ENCODE measurements around the gene ALAD. TPM values are rescaled to one million over a fixed set of nuclear protein-coding genes. Genes with fewer than 3 reads are reported as not detected.
"Not testable (repeated sequence)": the region's sequence is repeated elsewhere in the genome, so short reads cannot be mapped to it uniquely, and the experiment has no call there.

ALAD gene
- total RNA-seq, 2 donors from 2014 or later: 18.7 to 19.5 TPM

GRCh38 chr9:113416149-113416721, 15.2 kb upstream of the ALAD start:
- H3K27ac Mint-ChIP-seq: no peak overlapping the region
- H3K36me3 Mint-ChIP-seq: no peaks in the 10 kb centered on the region
- ATAC-seq (no peak), DNase-seq (ENCODE audit: low spot score) (no peak)
- H3K27me3 Mint-ChIP-seq: no peaks in the 10 kb centered on the region
- H3K4me1 Mint-ChIP-seq (ENCODE audit: low read depth in 2 of 2): no peaks in the 10 kb centered on the region
- H3K4me3 Mint-ChIP-seq: no peak overlapping the region
- H3K9me3 Mint-ChIP-seq: no peaks in the 10 kb centered on the region

- H3K36me3 Mint-ChIP-seq: peaks cover 25% of the 10 kb centered on the region
- peak; percentile 97 to 98 for ATAC-seq
- H3K27ac Mint-ChIP-seq: peak within 1 kb of the TSS; percentile 98 to 99
- H3K9me3 Mint-ChIP-seq: no peaks in the 10 kb centered on the region
- DNase-seq (ENCODE audit: low spot score): peak; percentile 97
- peaks cover 25 to 33% of the 10 kb centered on the region in 2 donors for H3K4me1 Mint-ChIP-seq (ENCODE audit: low read depth in 2 of 2)
- H3K4me3 Mint-ChIP-seq: peak within 1 kb of the TSS; percentile 97
- H3K27me3 Mint-ChIP-seq: no peaks in the 10 kb centered on the region
These were observed 9.3 kb upstream of the ALAD start, which contains the start of the genes C9orf43 and POLE3 for GRCh38 chr9:113410207-113410864. TSS of gene C9orf43 (plus strand) at chr9:113410747. CDS start at chr9:113413494, 2,747 bp downstream. TSS of gene POLE3 (minus strand) at chr9:113410675. CDS start at chr9:113410293, 382 bp downstream.

GRCh38 chr9:113409883-113410206, 8.8 kb upstream of the ALAD start:
- Mint-ChIP-seq H3K4me1 (ENCODE audit: low read depth in 2 of 2) (peaks cover 25 to 33% of the 10 kb centered on the region in 2 donors), H3K27ac (peak overlapping the region; percentile 98 to 99), H3K4me3 (peak overlapping the region; percentile 97), H3K27me3 (no peaks in the 10 kb centered on the region), H3K9me3 (no peaks in the 10 kb centered on the region), H3K36me3 (peaks cover 25% of the 10 kb centered on the region)
- DNase-seq (ENCODE audit: low spot score) (no peak), ATAC-seq (peak; percentile 3 to 45)

DNA sequence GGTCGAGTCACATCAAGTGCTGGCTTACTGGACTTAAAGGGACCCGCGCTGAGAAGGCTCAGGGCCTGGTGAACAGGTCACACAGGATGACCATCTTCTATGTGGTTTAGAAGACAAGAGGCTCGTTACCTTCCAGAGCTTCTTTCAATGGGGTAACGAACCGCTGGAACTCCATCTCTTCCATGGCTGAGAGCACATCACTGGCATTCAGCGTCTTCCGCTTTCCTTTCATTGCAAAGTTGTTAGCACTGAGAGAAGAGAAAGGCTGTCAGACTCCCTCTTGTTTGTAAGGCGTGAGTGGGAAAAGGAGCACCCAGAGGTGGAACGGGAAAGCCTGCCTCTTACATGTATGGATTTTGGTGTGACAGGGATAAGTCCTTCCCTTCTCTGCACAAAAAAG, 8.4 kb upstream of the ALAD start:
- Mint-ChIP-seq H3K4me1 (ENCODE audit: low read depth in 2 of 2) (peaks cover 25 to 33% of the 10 kb centered on the region in 2 donors), H3K9me3 (no peaks in the 10 kb centered on the region), H3K36me3 (peaks cover 25% of the 10 kb centered on the region), H3K27ac (peak overlapping the region; percentile 98 to 99), H3K4me3 (peak overlapping the region; percentile 97), H3K27me3 (no peaks in the 10 kb centered on the region)
- DNase-seq (ENCODE audit: low spot score) (no peak), ATAC-seq (no peak)

DNA sequence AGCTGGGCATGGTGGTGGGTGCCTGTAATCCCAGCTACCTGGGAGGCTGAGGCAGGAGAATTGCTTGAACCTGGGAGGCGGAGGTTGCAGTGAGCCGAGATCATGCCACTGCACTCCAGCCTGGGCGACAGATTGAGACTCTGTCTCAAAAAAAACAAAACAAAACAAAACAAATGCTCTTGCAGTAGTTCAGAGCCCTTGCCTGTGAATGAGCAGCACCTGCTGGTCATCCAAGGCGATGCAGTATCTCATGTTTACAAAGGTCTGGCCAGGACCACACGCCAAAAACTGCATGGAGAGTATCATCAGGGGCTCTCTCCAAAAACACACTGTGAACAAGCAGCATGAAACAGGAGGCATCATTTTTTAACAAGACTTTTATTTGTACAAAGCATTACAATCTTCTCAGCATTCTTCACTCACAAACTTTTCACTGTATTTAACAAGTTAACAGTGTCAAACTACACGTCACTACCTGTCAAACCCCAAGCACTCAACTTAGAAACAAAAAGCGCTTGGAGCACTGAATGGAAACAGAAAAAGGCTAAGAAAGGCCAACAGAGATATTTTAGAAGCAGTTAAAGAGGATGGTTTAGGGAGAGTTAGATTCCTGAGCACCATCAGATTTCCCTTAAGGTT, 5.9 kb upstream of the ALAD start:
- H3K27me3 Mint-ChIP-seq; H3K9me3 Mint-ChIP-seq; ATAC-seq; DNase-seq (ENCODE audit: low spot score): not testable (repeated sequence)
- Mint-ChIP-seq H3K4me1 (ENCODE audit: low read depth in 2 of 2) (peaks cover 25 to 33% of the 10 kb centered on the region in 2 donors), H3K27ac (peak overlapping the region; percentile 67 to 99), H3K4me3 (peak overlapping the region; percentile 97), H3K36me3 (peaks cover 25% of the 10 kb centered on the region)

DNA sequence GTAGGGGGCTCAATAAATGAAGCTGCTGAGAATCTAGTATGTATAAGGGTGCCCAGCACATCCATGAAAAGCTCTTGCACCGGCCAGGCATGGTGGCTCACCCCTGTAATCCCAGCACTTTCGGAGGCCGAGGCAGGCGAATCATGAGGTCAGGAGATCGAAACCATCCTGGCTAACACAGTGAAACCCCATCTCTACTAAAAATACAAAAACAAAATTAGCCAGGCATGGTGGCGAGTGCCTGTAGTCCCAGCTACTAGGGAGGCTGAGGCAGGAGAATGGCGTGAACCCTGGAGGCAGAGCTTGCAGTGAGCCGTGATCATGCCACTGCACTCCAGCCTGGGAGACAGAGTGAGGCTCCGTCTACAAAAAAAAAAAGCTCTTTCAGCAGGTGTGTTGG, 5.3 kb upstream of the ALAD start:
- not testable (repeated sequence) for H3K27me3 Mint-ChIP-seq; H3K27ac Mint-ChIP-seq; DNase-seq (ENCODE audit: low spot score); H3K9me3 Mint-ChIP-seq; H3K4me3 Mint-ChIP-seq; ATAC-seq
- Mint-ChIP-seq H3K4me1 (ENCODE audit: low read depth in 2 of 2) (peaks cover 29 to 37% of the 10 kb centered on the region in 2 donors), H3K36me3 (peaks cover 25% of the 10 kb centered on the region)

- Mint-ChIP-seq H3K36me3 (peaks cover 19% of the 10 kb centered on the region), H3K27ac (no peak overlapping the region), H3K9me3 (no peaks in the 10 kb centered on the region), H3K4me1 (ENCODE audit: low read depth in 2 of 2) (peaks cover 24 to 26% of the 10 kb centered on the region in 2 donors), H3K27me3 (no peaks in the 10 kb centered on the region), H3K4me3 (no peak overlapping the region)
- DNase-seq (ENCODE audit: low spot score) (no peak), ATAC-seq (no peak)
These were observed 2.6 kb upstream of the ALAD start for GRCh38 chr9:113403646-113404045.

DNA sequence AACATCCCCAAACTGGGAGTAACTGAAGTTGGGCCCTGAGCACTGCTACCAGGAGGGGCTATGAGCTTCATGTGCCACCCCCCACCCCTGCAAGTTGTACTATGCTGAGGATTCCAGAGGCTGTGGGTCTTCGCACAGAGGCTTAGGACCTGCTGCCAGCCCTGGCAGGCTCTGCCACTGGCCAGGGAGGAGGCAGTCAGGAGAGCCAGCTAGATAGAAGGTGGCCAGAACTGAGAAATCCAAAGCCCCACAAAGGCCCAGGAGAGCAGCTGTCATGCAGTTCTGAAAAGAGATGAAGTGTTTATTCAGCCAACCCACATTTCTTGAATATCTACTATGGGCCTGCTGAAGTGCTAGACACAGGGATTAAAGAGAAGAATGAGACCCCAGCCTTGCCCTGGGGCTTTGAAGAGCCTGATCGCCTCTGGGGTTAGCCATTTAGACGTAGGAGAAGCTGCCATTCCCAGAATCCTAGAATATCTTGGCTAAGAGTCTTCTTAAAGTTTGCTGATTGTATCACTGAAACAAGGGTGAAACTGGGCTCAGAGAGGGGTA, 1.4 kb downstream of the ALAD start:
- Mint-ChIP-seq H3K27ac (peak overlapping the region in 1 of 2 donors; percentile 73), H3K4me3 (peak overlapping the region; percentile 92), H3K27me3 (no peaks in the 10 kb centered on the region), H3K9me3 (no peaks in the 10 kb centered on the region), H3K36me3 (no peaks in the 10 kb centered on the region), H3K4me1 (ENCODE audit: low read depth in 2 of 2) (peaks cover 9 to 12% of the 10 kb centered on the region in 2 donors)
- no peak for DNase-seq (ENCODE audit: low spot score)
- ATAC-seq: no peak

DNA sequence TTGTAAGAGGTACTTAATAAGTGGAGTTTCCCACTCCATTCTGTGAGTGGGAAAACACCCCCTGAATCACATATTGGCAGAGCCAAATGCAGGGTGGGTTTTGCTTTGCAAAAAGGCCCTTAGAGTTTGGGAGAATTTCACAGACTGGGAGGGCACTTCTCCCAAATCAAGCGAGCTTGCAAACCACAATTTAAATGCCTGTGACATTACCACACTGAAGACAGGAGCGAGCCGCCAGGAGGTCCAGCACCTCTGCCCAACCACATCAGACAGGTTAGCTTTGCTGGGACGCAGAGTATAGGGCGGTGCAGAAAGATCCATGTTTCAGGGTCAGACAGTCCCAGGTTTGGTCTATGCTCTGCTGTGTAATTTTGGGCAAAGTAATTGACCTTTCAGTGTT, 2.3 kb downstream of the ALAD start:
- ATAC-seq (no peak), DNase-seq (ENCODE audit: low spot score) (no peak)
- H3K9me3 Mint-ChIP-seq: no peaks in the 10 kb centered on the region
- no peak overlapping the region for H3K27ac Mint-ChIP-seq
- H3K4me1 Mint-ChIP-seq (ENCODE audit: low read depth in 2 of 2): peaks cover 9 to 12% of the 10 kb centered on the region in 2 donors
- H3K36me3 Mint-ChIP-seq: no peaks in the 10 kb centered on the region
- no peaks in the 10 kb centered on the region for H3K27me3 Mint-ChIP-seq
- peak overlapping the region; percentile 92 for H3K4me3 Mint-ChIP-seq

DNA sequence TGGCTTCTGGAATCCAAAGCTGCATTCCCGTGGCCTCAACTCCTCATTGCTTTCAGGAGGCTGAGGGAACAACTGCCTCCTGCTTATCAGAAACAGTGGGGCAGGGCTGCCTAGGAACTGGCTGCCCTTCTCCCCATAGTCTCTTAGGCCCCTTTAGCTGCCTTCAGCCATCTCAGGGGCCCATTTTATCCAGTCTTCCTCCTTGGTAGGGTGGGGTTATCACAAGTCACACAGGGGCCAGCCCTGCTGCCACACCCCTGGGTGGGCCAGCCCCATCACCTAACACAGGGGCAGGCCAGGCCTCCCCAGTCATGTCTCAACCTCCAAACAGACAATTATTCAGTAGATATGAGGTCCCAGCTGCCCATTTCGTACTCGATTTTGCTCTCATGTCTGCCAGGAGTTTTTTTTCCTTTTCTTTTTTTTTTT, 3.9 kb downstream of the ALAD start:
- Mint-ChIP-seq H3K27ac (no peak overlapping the region), H3K4me3 (no peak overlapping the region)
- ATAC-seq: no peak

GRCh38 chr9:113395000-113395861, 5.9 kb downstream of the ALAD start:
- no peak overlapping the region for H3K27ac Mint-ChIP-seq
- no peaks in the 10 kb centered on the region for H3K36me3 Mint-ChIP-seq
- H3K9me3 Mint-ChIP-seq: no peaks in the 10 kb centered on the region
- H3K27me3 Mint-ChIP-seq: no peaks in the 10 kb centered on the region
- no peak for ATAC-seq
- no peak for DNase-seq (ENCODE audit: low spot score)
- H3K4me1 Mint-ChIP-seq (ENCODE audit: low read depth in 2 of 2): peaks cover 4 to 7% of the 10 kb centered on the region in 2 donors
- H3K4me3 Mint-ChIP-seq: no peak overlapping the region

More for the DNA sequence above, 3.9 kb downstream of the ALAD start:
- H3K36me3 Mint-ChIP-seq: no peaks in the 10 kb centered on the region
- DNase-seq (ENCODE audit: low spot score): no peak
- no peaks in the 10 kb centered on the region for H3K9me3 Mint-ChIP-seq
- peaks cover 9 to 12% of the 10 kb centered on the region in 2 donors for H3K4me1 Mint-ChIP-seq (ENCODE audit: low read depth in 2 of 2)
- no peaks in the 10 kb centered on the region for H3K27me3 Mint-ChIP-seq

GRCh38 chr9:113393281-113393680, 7.8 kb downstream of the ALAD start:
- Mint-ChIP-seq H3K4me3 (no peak overlapping the region), H3K27ac (no peak overlapping the region), H3K27me3 (no peaks in the 10 kb centered on the region), H3K4me1 (ENCODE audit: low read depth in 2 of 2) (peaks cover 0 to 4% of the 10 kb centered on the region in 2 donors), H3K9me3 (no peaks in the 10 kb centered on the region), H3K36me3 (no peaks in the 10 kb centered on the region)
- ATAC-seq (no peak), DNase-seq (ENCODE audit: low spot score) (no peak)

GRCh38 chr9:113391917-113392316, 9.2 kb downstream of the ALAD start:
- H3K4me3 Mint-ChIP-seq: no peak overlapping the region
- H3K27ac Mint-ChIP-seq: no peak overlapping the region
- no peaks in the 10 kb centered on the region for H3K9me3 Mint-ChIP-seq
- DNase-seq (ENCODE audit: low spot score): no peak
- H3K27me3 Mint-ChIP-seq: no peaks in the 10 kb centered on the region
- H3K4me1 Mint-ChIP-seq (ENCODE audit: low read depth in 2 of 2): peaks cover 0 to 4% of the 10 kb centered on the region in 2 donors
- no peaks in the 10 kb centered on the region for H3K36me3 Mint-ChIP-seq
- no peak for ATAC-seq

Measured in natural killer cell treated with Interleukin-12 subunit alpha and Interleukin-12 subunit beta and Interleukin-15 and Interleukin-18, amount 100 ng/mL, for 72 hours (primary cell).